A549 (cell line): Measurements from ENCODE around the gene SMAD6. TPM values are rescaled to one million over a fixed set of nuclear protein-coding genes. Genes with fewer than 3 reads are reported as not detected.
A peak's percentile ranks its signal among the peaks of the same experiment; 100 is the strongest.

Source experiments
- ATAC-seq, 2 experiments: fragments of 200-7000 bp in 1 of 2; fragments of >200 bp in 1 of 2; cut with Nextera tagmentation in 1 of 2; cut with Tn5 transposase in 1 of 2; 3 replicates each; pipeline versions ENCODE4 v1.8.0 to v1.9.1; 2018 to 2020; ENCODE audit warnings: mild to moderate bottlenecking in 1 of 2, moderate library complexity in 1 of 2
- CTCF ChIA-PET: fragments of 300-600 bp; sonication (Branson Sonifier 250); formaldehyde crosslinking; extraction: SDS; loops from one replicate; lab custom pipeline; 2021; ENCODE audit warnings: antibody characterized with exemption, inconsistent platforms; lab: Yijun Ruan, JAX
- POLR2A ChIA-PET: fragments of 350-600 bp; formaldehyde crosslinking; extraction: SDS; loops from one replicate; lab custom pipeline; 2021; ENCODE audit warnings: antibody characterized with exemption, inconsistent platforms; lab: Yijun Ruan, JAX
- DNase-seq, 2 experiments: peaks; one replicate each; pipeline versions ENCODE4 v3.0.0 to v3.0.0-alpha.2; 2011 to 2016; ENCODE audit warnings: low read depth in 1 of 2, low spot score in 1 of 2
- FAIRE-seq: peaks from 2 replicates; lab custom pipeline; 2011; peaks lifted over from hg19 to GRCh38; lab: Jason Lieb, UNC
- H3K27ac ChIP-seq, 2 experiments: fragments of >200 bp; sonication (Bioruptor Twin); formaldehyde crosslinking; 3 replicates each; pipeline ENCODE4 v1.5.1; 2016 to 2017
- H3K4me1 ChIP-seq: fragments of >200 bp; sonication (Bioruptor Twin); formaldehyde crosslinking; 3 replicates; pipeline ENCODE4 v1.6.1; 2016
- H3K4me2 ChIP-seq: fragments of >200 bp; sonication (Bioruptor Twin); formaldehyde crosslinking; 3 replicates; pipeline ENCODE4 v1.6.1; 2016
- H3K4me3 ChIP-seq: fragments of >200 bp; sonication (Bioruptor Twin); formaldehyde crosslinking; 3 replicates; pipeline ENCODE4 v1.5.1; 2016
- H3K9me3 ChIP-seq: fragments of >200 bp; sonication (Bioruptor Twin); formaldehyde crosslinking; 3 replicates; pipeline ENCODE4 v1.6.1; 2016
- CBX2 ChIP-seq: fragments of 200-600 bp; sonication (generic); IDR thresholded peaks from 2 replicates; pipeline ENCODE4 v1.6.1; 2016; ENCODE audit warnings: low read depth, mild to moderate bottlenecking, borderline replicate concordance
- FOSL2 ChIP-seq, 2 experiments: fragments of 450-650 bp in 1 of 2; fragments of >200 bp in 1 of 2; sonication (Bioruptor Twin) in 1 of 2; formaldehyde crosslinking; IDR thresholded peaks; 2 replicates each; pipeline versions ENCODE4 v1.5.0 to v1.6.1; 2016 to 2020; ENCODE audit warnings: mild to moderate bottlenecking in 1 of 2, moderate library complexity in 1 of 2
- HDAC2 ChIP-seq: fragments of 200-600 bp; sonication (generic); IDR thresholded peaks from 2 replicates; pipeline ENCODE4 v1.6.1; 2016
- KDM1A ChIP-seq: fragments of 200-600 bp; sonication (generic); IDR thresholded peaks from 2 replicates; pipeline ENCODE4 v1.6.1; 2016; ENCODE audit warnings: low read depth, mild to moderate bottlenecking
- MAFK ChIP-seq: fragments of 450-650 bp; IDR thresholded peaks from 2 replicates; pipeline ENCODE4 v1.6.1; 2014; ENCODE audit not compliant: partially characterized antibody
- ZFP36 ChIP-seq: fragments of 450-650 bp; IDR thresholded peaks from 2 replicates; pipeline ENCODE4 v1.6.1; 2014; ENCODE audit warnings: borderline replicate concordance; ENCODE audit not compliant: partially characterized antibody
- ZSCAN20 ChIP-seq: fragments of 250-450 bp; sonication (Bioruptor Pico); IDR thresholded peaks from 2 replicates; pipeline ENCODE4 v1.8.0; 2022; ENCODE audit warnings: mild to moderate bottlenecking, moderate library complexity
- WGBS: methylation state at CpG from one replicate; pipeline ENCODE4 v1.1.6; 2017; ENCODE audit errors: missing lambda C conversion rate; 5-methylcytosine and 5-hydroxymethylcytosine counted together
- polyA plus RNA-seq, 4 experiments: library from polyadenylated mRNA; depleted of rRNA in 3 of 4; stranded (reverse); fragments of >200 nt; fragmentation: RNase III in 1 of 4; extraction: RNeasy Plus Mini Kit Qiagen cat#74134 plus additional on column Dnase treatment in 1 of 4; gene quantifications; 2 replicates in 3 of 4; 3 replicates in 1 of 4; pipeline ENCODE4 v1.2.3, GENCODE V29; 2011 to 2017
- TF ChIP-seq, protein P1 (sequence below): IDR thresholded peaks from 2 replicates; pipeline ENCODE4 v1.6.1; 2012
- TF ChIP-seq, protein P2 (sequence below): IDR thresholded peaks from 2 replicates; pipeline ENCODE4 v1.6.1; 2012
- TF ChIP-seq, protein P3 (sequence below): fragments of >200 bp; sonication (Bioruptor Twin); formaldehyde crosslinking; IDR thresholded peaks from 3 replicates; pipeline ENCODE4 v1.5.1; 2016

SMAD6 gene
- polyA plus RNA-seq, 2 of the 4 experiments (the other 2 are of a cell fraction), result 9.6 to 46.6 TPM

DNA sequence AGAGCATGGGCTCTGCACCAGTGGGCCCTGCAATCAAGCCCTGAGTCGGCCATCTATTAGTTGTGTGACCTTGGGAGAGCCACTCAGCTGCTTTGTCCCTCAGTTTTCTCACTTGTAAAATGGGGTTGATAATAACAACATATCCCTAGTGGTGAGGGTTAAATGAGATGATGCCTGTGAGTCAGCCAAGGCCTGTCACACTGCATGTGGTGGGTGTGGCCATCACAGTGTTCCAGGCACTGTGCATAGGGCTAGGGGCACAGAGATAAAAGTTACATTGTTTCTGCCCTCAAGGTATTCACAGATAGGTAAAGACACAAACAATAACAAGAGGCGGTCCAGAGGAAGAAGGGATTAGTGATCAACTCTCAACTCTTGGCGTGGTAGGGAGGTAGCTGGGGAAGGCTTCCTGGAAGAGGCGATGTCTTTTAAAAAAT lies 19.5 kb downstream of the SMAD6 start:
- 82% methylated on average over 4 of the region's 4 CpGs for WGBS
- H3K9me3 ChIP-seq, result no peaks in the 10 kb centered on the region
- peaks cover 86% of the 10 kb centered on the region for H3K4me1 ChIP-seq
- FAIRE-seq (no peak), DNase-seq (no peak), ATAC-seq (peak; percentile 30 to 48; a peak in 2 of 6 replicates)
- no peak overlapping the region for H3K4me3 ChIP-seq
- ChIA-PET POLR2A (interaction anchor here (1.3 to 1.7 kb wide), 3 partner anchors 9 to 30 kb away, joined by 3 to 5 read pairs (median 3); no protein-coding TSS in a partner anchor), CTCF (interaction anchor here (0.8 to 11.3 kb wide), 11 partner anchors 13 to 142 kb away, joined by 3 to 182 read pairs (median 5); partner anchors contain the start of gene SMAD6)
- H3K4me2 ChIP-seq, result no peak overlapping the region
- H3K27ac ChIP-seq, result no peak overlapping the region; a peak in 1 of 6 replicates
- no peak for TF ChIP-seq FOSL2 (IDR thresholded peaks at IDR 0.05)
- TF ChIP-seq FOSL2 (CRISPR knock-in tag; IDR thresholded peaks at IDR 0.05), result peak; percentile 52; the same call in 1 of the 2 replicates
- peak; percentile 38 for TF ChIP-seq ZFP36
- TF ChIP-seq, protein P1, sequence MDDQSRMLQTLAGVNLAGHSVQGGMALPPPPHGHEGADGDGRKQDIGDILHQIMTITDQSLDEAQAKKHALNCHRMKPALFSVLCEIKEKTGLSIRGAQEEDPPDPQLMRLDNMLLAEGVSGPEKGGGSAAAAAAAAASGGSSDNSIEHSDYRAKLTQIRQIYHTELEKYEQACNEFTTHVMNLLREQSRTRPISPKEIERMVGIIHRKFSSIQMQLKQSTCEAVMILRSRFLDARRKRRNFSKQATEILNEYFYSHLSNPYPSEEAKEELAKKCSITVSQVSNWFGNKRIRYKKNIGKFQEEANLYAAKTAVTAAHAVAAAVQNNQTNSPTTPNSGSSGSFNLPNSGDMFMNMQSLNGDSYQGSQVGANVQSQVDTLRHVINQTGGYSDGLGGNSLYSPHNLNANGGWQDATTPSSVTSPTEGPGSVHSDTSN, result no peak
- no peak for TF ChIP-seq HDAC2
- no peak for TF ChIP-seq CBX2
- TF ChIP-seq, protein P2, sequence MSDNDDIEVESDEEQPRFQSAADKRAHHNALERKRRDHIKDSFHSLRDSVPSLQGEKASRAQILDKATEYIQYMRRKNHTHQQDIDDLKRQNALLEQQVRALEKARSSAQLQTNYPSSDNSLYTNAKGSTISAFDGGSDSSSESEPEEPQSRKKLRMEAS, result no peak; the same call in 1 of the 2 replicates

DNA sequence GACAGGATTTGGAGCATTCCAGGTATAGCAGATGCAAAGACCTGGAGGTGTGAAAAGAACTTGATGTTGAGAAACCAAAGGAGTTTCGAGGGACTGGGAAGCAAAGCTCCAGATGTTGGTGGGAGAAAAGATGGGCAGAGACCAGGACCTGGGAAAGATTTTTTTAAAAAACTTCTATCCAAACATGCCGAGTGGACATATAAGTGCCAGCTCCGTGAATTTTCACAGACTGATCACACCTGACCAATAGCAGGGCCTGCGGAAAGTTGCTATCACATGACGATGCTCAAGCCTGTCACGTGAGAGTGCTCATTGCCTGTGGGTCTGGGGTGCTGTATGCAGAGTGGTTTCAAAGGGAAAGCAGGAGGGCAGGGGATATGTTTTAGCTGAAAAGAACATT lies 19.9 kb downstream of the SMAD6 start:
- H3K27ac ChIP-seq, result peak overlapping the region in 1 of 2 experiments; percentile 59; a peak in 2 of 6 replicates
- DNase-seq (no peak), FAIRE-seq (no peak), ATAC-seq (no peak)
- no peaks in the 10 kb centered on the region for H3K9me3 ChIP-seq
- H3K4me3 ChIP-seq, result no peak overlapping the region
- ChIA-PET CTCF (interaction anchor here (0.8 to 11.3 kb wide), 8 partner anchors 13 to 141 kb away, joined by 3 to 182 read pairs (median 5); partner anchors contain the start of gene SMAD6), POLR2A (interaction anchor here (0.9 to 1.4 kb wide), 5 partner anchors 8 to 30 kb away, joined by 3 to 4 read pairs (median 3); no protein-coding TSS in a partner anchor)
- no peak overlapping the region for H3K4me2 ChIP-seq
- WGBS, result 77% methylated on average over 6 of the region's 6 CpGs
- H3K4me1 ChIP-seq, result peaks cover 86% of the 10 kb centered on the region
- peak; percentile 58 for TF ChIP-seq MAFK
- TF ChIP-seq, protein P3, sequence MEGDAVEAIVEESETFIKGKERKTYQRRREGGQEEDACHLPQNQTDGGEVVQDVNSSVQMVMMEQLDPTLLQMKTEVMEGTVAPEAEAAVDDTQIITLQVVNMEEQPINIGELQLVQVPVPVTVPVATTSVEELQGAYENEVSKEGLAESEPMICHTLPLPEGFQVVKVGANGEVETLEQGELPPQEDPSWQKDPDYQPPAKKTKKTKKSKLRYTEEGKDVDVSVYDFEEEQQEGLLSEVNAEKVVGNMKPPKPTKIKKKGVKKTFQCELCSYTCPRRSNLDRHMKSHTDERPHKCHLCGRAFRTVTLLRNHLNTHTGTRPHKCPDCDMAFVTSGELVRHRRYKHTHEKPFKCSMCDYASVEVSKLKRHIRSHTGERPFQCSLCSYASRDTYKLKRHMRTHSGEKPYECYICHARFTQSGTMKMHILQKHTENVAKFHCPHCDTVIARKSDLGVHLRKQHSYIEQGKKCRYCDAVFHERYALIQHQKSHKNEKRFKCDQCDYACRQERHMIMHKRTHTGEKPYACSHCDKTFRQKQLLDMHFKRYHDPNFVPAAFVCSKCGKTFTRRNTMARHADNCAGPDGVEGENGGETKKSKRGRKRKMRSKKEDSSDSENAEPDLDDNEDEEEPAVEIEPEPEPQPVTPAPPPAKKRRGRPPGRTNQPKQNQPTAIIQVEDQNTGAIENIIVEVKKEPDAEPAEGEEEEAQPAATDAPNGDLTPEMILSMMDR, result no peak

DNA sequence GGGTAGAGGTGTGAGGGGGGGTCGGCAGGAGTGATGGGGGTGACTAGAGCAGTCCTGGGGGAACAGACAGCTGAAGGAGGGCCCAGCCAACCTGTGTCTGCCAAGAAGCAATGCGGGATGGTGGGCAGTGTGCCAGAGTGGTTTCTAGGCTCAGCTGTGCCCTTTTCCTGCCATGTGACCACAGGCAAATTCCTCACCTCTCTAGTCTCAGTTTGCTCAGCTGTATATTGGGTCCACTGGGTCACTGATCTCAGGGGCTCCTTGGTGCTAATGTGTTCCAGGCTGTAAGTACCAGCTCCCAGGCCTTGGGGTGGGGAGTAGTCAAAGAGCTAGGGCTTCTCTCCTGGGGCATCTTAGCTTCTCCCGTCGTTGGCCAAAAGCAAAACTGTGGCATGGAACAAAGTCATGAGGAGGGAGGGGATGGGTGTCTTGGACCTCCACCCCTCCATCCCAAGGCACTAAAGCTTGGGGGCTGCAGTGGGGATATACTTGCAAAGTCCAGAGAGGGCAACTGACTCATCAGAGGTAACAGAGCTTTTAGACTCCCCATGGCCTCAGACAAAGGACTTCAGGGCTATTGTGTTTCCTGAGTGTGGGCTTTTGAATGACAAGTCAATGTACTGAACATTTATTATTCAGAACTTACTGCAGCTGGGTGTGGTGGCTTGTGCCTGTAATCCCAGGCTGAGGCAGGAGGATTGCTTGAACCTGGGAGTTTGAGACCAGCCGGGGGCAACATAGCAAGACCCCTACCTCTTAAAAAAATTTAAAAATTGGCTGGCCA lies 20.9 kb downstream of the SMAD6 start:
- H3K9me3 ChIP-seq, result no peaks in the 10 kb centered on the region
- DNase-seq (no peak), ATAC-seq (no peak)
- H3K4me3 ChIP-seq, result no peak overlapping the region
- 74% methylated on average over 5 of the region's 5 CpGs for WGBS
- peak overlapping the region; percentile 30; the same call in 2 of the 3 replicates for H3K4me2 ChIP-seq
- POLR2A ChIA-PET, result interaction anchor here (0.7 to 1.5 kb wide), 7 partner anchors 8 to 29 kb away, joined by 3 to 4 read pairs (median 3); no protein-coding TSS in a partner anchor
- TF ChIP-seq KDM1A (0 out of 2 replicates have a peak, but pooled peaks have one; percentile 50), ZSCAN20 (CRISPR knock-in tag) (no peak)
- TF ChIP-seq, all 56 proteins: peak for 1
- peak overlapping the region; percentile 34 to 59; a peak in 5 of 6 replicates for H3K27ac ChIP-seq
- no peak for FAIRE-seq
- peaks cover 79% of the 10 kb centered on the region for H3K4me1 ChIP-seq
- CTCF ChIA-PET, result interaction anchor here (1.1 to 11.3 kb wide), 9 partner anchors 12 to 131 kb away, joined by 3 to 182 read pairs (median 5); partner anchors contain the start of gene SMAD6
